HG03097 (cell line): ENCODE measurements around the gene ERC2.

Experiments
- ATAC-seq: cut with Tn5 transposase; IDR thresholded peaks from one replicate; pipeline ENCODE4 v1.9.1; 2021; ENCODE audit not compliant: unreplicated experiment, low FRiP score

The ERC2 gene

DNA sequence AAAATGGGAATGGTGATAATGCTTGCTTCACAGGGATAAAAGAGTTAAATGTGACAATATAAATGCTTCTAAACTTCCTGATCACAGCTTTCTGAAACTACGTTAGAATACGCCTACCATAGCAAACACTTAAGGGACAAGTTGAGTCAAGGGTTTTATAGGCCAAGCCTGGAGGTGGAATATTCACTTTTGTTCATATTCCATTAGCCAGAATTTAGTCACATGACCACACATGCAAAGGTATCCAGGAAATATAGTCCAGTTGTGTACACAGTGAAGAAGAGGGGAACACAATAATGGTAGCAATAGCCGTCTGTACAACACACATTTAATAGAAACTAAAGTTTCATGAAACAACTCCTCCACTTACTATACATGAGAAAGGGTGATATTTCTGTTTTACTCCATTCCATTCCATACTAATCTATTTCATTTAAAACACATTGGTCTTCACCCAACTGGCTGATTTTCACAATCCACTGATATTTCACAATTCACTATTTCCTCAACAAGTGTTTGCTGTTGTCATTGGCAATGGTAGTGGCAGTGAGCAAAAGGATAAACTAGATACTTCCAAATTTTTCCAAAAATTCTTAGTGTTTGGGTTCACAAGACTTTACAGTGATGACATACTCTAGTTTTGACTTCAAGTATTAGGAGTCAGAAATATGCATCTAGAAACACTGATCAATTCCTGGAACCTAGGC lies 270.9 kb downstream of the ERC2 start:
- ATAC-seq = no peak

GRCh38 chr3:56196700-56197099 lies 271.6 kb downstream of the ERC2 start:
- ATAC-seq = no peak

DNA sequence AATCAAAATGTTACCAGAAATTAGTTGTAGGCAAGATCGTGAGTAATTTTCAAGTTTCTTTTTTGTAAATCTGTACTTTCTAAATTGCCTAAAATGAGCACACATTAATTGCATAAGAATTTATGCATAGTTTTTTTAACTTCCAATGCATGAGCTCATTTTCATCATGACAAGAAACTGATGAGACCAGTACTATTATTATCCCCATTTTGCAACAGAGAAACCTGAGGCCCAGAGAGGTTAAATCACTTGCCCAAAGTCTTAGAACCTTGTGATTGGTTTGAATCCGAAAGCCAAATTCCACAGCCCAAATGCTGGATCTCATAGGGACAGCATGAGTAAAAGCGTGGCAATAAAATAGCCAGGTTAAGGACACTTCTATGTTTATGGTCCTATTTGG lies 274.7 kb downstream of the ERC2 start:
- no peak for ATAC-seq

DNA sequence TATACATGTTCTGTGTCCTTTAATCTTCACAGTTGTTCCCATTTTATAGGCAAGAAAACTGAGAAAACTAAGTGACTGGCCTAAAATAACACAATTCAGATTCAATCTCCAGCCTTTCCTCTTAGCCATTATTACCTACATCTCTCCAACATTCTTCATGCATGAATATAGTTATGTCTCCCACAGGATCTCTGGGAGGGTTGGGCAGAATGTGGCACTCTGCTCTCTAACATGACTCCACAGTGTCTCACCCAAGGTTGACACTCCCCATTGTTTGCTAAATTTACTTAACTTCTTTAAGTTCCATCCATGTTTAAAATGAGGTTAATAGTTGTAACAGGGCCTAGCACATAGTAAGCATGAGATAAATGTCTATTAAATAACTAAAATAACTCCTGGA lies 276.3 kb downstream of the ERC2 start:
- no peak for ATAC-seq

DNA sequence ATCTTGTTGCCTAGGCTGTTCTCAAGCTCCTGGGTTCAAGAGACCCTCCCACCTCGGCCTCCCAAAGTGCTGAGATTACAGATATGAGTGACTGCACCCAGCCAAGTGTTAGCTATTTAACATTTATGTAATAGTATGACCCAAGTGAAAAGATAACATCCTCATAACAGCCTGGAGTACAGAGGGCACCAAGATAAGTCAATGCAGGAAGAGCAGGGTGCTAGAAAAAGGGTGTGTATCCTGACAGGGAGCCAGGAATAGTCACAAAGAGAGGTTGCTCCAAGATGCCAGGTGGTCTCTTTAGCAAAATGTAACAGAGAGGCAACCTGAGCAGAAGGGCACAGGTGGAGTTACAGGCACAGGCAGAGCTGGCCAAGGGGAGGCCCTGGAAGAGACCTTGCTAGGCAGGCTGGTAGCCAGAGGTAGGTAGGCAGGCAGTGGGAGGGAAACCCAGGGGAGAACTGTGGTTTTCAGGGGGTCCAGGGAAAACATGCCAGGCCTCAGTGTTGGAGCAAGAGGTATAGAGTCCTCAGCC lies 277.4 kb downstream of the ERC2 start:
- no peak for ATAC-seq

- no peak for ATAC-seq
Measured at GRCh38 chr3:56190130-56190529, 278.1 kb downstream of the ERC2 start.

GRCh38 chr3:56189536-56189935 lies 278.7 kb downstream of the ERC2 start:
- no peak for ATAC-seq

GRCh38 chr3:56188201-56188600 lies 280.1 kb downstream of the ERC2 start:
- ATAC-seq = no peak

GRCh38 chr3:56187051-56187450 lies 281.2 kb downstream of the ERC2 start:
- no peak for ATAC-seq

DNA sequence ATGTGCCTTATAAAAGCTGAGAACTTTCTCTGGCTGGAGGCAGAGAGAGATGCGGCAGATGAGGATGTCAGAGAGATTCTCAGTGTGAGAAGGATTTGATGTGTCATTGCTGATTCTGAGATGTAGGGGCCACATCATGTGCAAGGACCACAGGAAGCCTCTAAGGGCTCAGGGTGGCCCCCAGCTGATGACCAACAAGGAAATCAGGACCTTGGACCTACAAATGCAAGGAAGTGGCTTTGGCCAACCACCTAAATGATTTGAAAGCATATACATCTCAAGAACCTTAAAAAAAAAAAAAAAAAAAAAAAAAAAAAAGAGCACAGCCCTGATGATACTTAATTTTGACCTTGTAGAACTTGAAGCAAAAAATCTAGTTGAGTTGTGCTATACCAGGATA lies 282.4 kb downstream of the ERC2 start:
- no peak for ATAC-seq

- ATAC-seq = no peak
Measured at GRCh38 chr3:56183529-56183928, 284.7 kb downstream of the ERC2 start.

DNA sequence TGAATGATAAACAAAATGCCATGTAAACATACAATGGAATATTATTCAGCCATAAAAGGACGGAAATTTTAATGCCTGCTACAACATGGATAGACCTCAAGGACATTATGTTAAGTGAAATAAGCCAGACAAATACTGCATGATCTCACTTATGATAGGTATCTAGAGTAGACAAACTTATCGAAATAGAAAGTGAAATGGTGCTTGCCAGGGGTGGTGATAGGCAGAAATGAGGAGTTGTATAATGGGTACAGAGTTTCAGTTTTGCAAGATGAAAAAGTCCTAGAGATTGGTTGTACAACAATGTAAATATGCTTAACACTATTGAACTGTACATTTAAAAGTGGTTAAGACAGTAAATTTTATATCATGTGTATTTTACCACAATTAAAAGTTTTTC lies 287.8 kb downstream of the ERC2 start:
- ATAC-seq = no peak

GRCh38 chr3:56173601-56174000 lies 294.7 kb downstream of the ERC2 start:
- no peak for ATAC-seq

DNA sequence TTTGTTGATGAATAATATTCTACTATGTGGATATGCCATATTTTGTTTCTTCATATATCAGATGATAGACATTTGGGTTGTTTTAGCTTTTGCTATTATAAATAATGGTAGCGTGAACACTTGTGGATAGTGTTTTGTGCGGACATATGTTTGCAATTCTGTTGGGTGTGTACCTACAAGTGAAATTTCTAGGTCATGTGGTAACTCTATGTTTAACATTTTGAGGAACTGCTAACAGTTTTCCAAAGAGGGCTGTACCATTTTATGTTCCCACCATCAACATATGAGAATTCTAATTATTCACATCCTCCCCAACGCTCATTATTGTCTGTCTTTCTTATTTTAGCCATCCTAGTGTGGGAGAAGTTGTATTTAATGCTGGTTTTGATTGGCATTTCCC lies 303.8 kb downstream of the ERC2 start:
- ATAC-seq = no peak

DNA sequence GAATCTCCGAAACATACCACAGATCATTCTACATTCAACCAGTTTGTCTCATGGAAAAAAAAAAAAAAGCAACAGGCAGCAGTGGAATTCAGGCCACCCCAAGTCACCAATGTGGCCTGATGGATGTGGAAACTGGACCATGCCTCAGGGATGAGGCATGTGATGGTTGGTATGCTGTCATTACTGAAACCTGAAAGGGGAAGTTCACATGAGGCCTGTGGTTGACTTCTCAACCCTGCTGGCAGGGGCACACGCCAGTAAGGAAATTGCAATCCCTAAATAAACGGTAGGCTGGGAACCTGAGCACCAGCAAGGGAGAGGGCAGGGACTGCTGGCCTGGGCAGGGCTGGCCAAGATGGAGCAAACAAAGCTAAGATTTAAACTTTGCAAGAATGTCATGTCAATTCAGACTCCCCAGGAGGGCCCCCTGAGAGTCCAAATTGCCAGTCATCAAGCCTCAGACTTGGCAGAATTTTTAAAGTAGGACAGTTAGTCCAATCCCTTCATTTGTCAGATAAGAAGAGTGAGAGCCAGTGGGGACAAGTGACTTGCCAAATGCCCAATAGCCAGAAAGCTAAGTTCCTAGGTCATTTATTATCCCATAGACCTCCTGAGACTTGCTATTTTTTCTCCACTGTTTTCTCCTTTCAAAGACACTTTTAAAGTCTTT lies 310.4 kb downstream of the ERC2 start:
- ATAC-seq = no peak

DNA sequence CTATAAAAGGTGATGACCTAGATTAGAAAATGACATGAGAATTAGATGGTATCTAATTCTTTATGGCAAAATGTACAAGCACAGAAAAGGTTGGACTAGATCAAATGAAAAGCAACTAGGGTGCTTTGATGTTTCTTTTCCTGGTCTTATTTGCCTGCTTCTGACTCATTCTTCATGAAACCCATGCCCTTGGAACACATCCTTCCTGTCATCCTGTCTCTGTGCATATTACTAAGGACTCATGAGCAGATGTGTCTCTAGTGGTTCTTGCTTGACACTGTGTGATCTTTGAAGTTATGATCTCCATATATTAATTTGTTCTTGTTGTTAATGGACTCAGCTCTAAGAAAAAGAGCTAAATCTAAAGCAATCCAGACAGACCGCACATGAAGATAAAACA lies 314.0 kb downstream of the ERC2 start:
- ATAC-seq = no peak

DNA sequence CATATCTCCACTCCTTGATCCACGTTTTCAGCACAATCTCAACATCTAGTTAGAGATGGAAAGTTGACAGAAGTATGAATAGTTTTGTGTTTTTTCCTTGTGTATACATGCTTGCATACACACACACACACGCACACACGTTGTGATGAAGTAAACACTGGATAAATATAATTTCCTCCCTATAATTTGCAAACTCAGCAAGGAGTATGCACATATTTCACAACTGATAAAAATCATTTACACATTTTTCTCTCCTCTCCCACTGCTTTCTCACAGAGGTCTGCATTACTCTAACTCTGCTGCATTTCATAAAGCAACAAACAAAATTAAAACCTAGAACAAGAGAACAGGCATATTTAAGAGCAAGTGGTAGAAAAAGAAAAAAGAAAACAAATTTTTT lies 320.9 kb downstream of the ERC2 start:
- ATAC-seq = no peak

DNA sequence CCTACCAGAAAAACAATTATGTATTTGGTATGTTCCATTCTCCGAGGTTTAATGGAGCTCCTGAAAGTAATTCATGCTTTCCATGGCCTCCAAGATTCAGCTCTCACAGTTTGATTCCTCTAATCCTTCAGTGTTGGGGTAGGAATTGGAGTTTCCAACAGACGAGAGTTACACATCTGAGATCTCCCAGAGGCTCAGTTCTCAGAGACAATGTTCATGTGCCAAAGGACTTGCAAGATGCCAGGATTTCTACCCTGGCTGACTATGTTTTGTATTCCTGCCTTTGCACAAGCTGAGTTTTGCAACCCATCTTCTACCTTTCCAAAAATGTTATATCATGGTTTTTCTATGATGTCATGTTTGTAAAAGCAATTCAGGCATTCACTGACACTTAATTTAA lies 322.9 kb downstream of the ERC2 start:
- no peak for ATAC-seq

DNA sequence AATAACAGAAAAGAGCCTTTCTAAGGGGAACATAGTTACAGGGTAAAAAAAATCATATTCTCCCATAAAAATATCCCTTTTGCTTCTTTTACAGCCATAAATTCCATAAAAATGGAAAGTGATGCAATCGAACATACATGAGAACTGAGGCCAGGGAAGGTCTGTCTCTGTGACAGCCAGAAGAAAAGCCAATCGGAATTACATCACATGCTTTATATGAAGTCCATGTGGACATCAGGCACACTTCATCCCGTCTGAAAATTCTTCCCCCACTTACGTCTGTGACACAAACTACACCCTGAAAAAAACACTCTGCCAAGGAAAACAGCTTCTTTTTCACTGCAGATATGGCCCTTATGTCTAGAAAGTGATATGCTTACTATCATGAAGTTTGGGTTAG lies 323.5 kb downstream of the ERC2 start:
- no peak for ATAC-seq

DNA sequence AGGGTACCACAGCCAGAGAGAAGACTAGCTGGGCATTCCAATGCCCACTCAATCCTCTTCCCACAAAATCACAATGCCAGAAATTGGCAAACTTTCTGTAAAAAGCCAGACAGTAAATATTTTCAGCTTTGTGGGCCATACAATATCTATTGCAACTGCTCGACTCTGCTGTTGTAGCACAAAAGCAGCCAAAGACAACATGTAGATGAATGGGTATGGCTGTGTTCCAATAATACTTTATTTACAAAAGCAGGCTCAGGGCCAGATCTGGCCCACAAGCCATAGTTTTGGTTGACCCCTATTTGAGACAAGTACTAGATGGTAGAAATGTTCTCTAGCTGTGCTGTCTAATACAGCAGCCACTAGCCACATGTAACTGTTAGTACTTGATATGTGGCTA lies 330.9 kb downstream of the ERC2 start:
- no peak for ATAC-seq

- ATAC-seq = no peak
Measured at GRCh38 chr3:56136514-56136913, 331.8 kb downstream of the ERC2 start.

DNA sequence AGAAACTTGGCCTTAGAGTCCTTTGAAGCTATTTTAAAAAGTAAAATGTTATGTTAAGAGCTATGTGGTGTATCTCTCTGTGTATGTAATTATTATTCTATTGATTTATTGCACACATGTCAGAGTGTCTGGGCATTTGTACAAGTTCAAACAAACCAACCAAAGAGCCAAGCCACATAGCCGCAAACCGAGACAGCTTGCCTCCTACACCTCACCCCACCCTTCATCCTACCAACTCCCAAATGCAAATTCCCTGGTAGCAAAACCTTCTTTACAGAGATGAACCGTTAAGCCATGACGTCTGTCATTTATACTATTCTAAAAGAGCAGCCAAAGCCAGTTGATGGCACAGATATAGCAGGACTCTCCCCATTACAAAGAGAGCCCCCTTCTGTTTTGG lies 332.3 kb downstream of the ERC2 start:
- ATAC-seq = no peak
